ENCODE data around the gene C11orf86. TPM values are rescaled to one million over a fixed set of nuclear protein-coding genes. Genes with fewer than 3 reads are reported as not detected.
A peak's percentile ranks its signal among the peaks of the same experiment; 100 is the strongest.

The C11orf86 gene
- polyA plus RNA-seq, 3 donors from 2014 or later: not detected

DNA sequence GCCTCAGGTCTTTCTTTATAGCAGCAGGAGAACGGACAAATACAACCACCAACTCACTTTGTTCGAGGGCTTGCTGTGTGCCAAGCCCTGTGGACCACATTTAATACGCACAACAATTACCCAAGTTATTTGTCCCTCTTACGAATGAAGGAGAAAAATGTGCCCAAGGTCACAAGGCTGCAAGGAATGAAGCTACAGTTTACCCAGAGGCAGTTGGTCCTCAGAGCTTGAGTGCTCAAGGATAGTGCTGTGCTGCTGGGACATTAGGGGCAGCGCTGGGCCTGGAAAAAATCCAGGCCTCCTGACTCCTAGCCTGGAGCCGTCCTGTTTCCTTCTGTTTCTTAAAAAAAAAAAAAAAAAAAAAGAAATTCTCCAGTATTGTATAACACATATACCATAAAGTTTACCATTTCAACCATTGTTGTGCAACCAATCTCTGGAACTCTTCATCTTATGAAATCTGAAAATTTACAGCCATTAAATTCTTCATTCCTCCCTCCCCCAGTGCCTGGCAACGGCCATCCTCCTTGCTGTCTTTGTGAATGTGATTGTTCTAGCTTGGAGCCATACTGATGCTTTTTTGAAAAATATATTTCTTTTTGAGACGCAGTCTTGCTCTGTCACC, 1.0 kb upstream of the C11orf86 start:
- Mint-ChIP-seq H3K36me3 (no peaks in the 10 kb centered on the region), H3K27me3 (ENCODE audit: low read depth in 3 of 3) (peaks cover 6 to 9% (median 8%) of the 10 kb centered on the region in 3 donors), H3K27ac (no peak overlapping the region), H3K4me1 (no peaks in the 10 kb centered on the region), H3K9me3 (no peaks in the 10 kb centered on the region), H3K4me3 (no peak overlapping the region)
- no peak for DNase-seq

GRCh38 chr11:66975405-66976027, 412 bp downstream of the C11orf86 start:
- Mint-ChIP-seq H3K4me3 (no peak overlapping the region), H3K27me3 (ENCODE audit: low read depth in 3 of 3) (peaks cover 8 to 9% (median 8%) of the 10 kb centered on the region in 3 donors), H3K27ac (no peak overlapping the region), H3K4me1 (no peaks in the 10 kb centered on the region), H3K36me3 (no peaks in the 10 kb centered on the region), H3K9me3 (peaks cover 0 to 1% (median 0%) of the 10 kb centered on the region in 6 donors)
- DNase-seq: no peak

DNA sequence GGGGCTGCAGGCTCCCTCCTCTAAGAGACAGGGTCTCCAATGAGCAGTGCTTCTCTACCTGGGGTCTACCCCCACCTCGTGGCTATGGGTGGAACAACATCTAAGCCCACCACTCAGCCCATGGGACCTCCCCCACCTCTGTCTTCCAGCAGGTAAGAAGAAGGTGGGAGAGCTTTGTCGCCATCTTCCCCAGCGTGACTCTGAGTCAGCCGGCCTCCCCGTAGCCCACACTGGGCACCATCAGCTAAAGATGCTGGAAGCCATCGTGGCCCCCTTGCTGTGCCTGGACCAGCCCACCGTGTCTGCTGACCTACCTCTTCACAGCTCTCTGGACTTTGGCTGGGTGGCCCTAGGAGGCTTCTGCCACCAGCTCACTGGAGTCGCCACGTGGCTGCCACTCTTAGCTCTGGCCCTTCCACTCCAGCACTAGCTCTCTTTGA, 944 bp downstream of the C11orf86 start:
- DNase-seq: no peak
- Mint-ChIP-seq H3K36me3 (no peaks in the 10 kb centered on the region), H3K4me3 (no peak overlapping the region), H3K27ac (no peak overlapping the region), H3K9me3 (peaks cover 0 to 1% (median 0%) of the 10 kb centered on the region in 6 donors), H3K27me3 (ENCODE audit: low read depth in 3 of 3) (peaks cover 7 to 9% (median 8%) of the 10 kb centered on the region in 3 donors), H3K4me1 (no peaks in the 10 kb centered on the region)

GRCh38 chr11:66976925-66977324, 1.8 kb downstream of the C11orf86 start:
- H3K4me3 Mint-ChIP-seq: no peak overlapping the region
- peaks cover 0 to 1% (median 0%) of the 10 kb centered on the region in 6 donors for H3K9me3 Mint-ChIP-seq
- H3K27ac Mint-ChIP-seq: no peak overlapping the region

GRCh38 chr11:66978229-66978628, 3.1 kb downstream of the C11orf86 start:
- no peak overlapping the region for H3K27ac Mint-ChIP-seq
- H3K4me1 Mint-ChIP-seq: no peaks in the 10 kb centered on the region
- H3K9me3 Mint-ChIP-seq: peaks cover 0 to 2% (median 0%) of the 10 kb centered on the region in 6 donors
- H3K4me3 Mint-ChIP-seq: no peak overlapping the region
- H3K36me3 Mint-ChIP-seq: no peaks in the 10 kb centered on the region
- peaks cover 6 to 15% (median 7%) of the 10 kb centered on the region in 3 donors for H3K27me3 Mint-ChIP-seq (ENCODE audit: low read depth in 3 of 3)
- no peak for DNase-seq

More at GRCh38 chr11:66976925-66977324, 1.8 kb downstream of the C11orf86 start:
- H3K27me3 Mint-ChIP-seq (ENCODE audit: low read depth in 3 of 3): peaks cover 6 to 9% (median 8%) of the 10 kb centered on the region in 3 donors
- DNase-seq: no peak
- no peaks in the 10 kb centered on the region for H3K4me1 Mint-ChIP-seq
- no peaks in the 10 kb centered on the region for H3K36me3 Mint-ChIP-seq

GRCh38 chr11:66978717-66979116, 3.6 kb downstream of the C11orf86 start:
- Mint-ChIP-seq H3K27ac (no peak overlapping the region), H3K27me3 (ENCODE audit: low read depth in 3 of 3) (peaks cover 7 to 18% (median 8%) of the 10 kb centered on the region in 3 donors), H3K4me3 (no peak overlapping the region), H3K36me3 (no peaks in the 10 kb centered on the region), H3K9me3 (peaks cover 0 to 2% (median 0%) of the 10 kb centered on the region in 6 donors), H3K4me1 (no peaks in the 10 kb centered on the region)
- DNase-seq: no peak

DNA sequence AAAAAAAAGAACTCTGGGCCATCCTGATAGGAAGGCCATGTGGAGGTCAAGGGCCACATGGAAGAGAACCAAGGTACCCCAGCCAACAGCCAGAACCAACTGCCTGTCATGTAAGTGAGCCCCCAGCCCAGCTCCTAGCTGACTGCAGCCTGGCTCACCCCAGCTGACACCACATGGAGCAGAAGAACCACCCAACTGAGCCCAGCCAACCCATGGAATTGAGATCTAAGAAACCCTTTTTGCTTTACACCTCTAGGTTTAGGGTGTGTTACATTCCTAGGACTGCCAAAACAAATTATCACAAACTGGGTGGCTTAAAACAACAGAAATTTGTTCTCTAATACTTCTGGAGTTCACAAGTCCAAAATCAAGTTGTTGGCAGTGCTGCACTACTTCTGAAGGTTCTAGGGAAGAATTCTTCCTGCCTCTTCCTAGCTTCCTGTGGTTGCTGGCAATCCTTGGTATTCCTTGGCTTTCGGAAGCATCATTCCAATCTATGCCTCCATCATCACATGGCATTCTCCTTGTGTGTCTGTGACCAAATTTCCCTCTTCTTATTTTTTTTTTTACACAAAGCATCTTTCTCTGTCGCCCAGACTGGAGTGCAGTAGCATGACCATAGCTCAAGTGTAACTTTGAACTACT, 4.4 kb downstream of the C11orf86 start:
- Mint-ChIP-seq H3K4me3 (no peak overlapping the region), H3K9me3 (peaks cover 0 to 2% (median 0%) of the 10 kb centered on the region in 6 donors), H3K27me3 (ENCODE audit: low read depth in 3 of 3) (peaks cover 7 to 18% (median 8%) of the 10 kb centered on the region in 3 donors), H3K27ac (no peak overlapping the region), H3K4me1 (no peaks in the 10 kb centered on the region), H3K36me3 (no peaks in the 10 kb centered on the region)
- no peak for DNase-seq

- Mint-ChIP-seq H3K4me1 (no peaks in the 10 kb centered on the region), H3K27ac (no peak overlapping the region), H3K36me3 (no peaks in the 10 kb centered on the region), H3K4me3 (no peak overlapping the region), H3K27me3 (ENCODE audit: low read depth in 3 of 3) (peaks cover 3 to 14% (median 5%) of the 10 kb centered on the region in 3 donors), H3K9me3 (peaks cover 0 to 2% (median 0%) of the 10 kb centered on the region in 6 donors)
- DNase-seq: no peak
Measured at GRCh38 chr11:66981976-66982578, 7.0 kb downstream of the C11orf86 start.

GRCh38 chr11:66983275-66983924, 8.3 kb downstream of the C11orf86 start:
- no peaks in the 10 kb centered on the region for H3K36me3 Mint-ChIP-seq
- DNase-seq: no peak
- H3K9me3 Mint-ChIP-seq: peaks cover 0 to 2% (median 0%) of the 10 kb centered on the region in 6 donors
- no peak overlapping the region for H3K27ac Mint-ChIP-seq
- H3K4me1 Mint-ChIP-seq: peaks cover 7% of the 10 kb centered on the region in 2 donors
- H3K27me3 Mint-ChIP-seq (ENCODE audit: low read depth in 3 of 3): peaks cover 4 to 11% (median 5%) of the 10 kb centered on the region in 3 donors
- no peak overlapping the region for H3K4me3 Mint-ChIP-seq

- H3K27me3 Mint-ChIP-seq (ENCODE audit: low read depth in 3 of 3): peaks cover 5 to 9% (median 9%) of the 10 kb centered on the region in 3 donors
- H3K4me1 Mint-ChIP-seq: peaks cover 7% of the 10 kb centered on the region in 2 donors
- no peak overlapping the region for H3K4me3 Mint-ChIP-seq
- peak overlapping the region in 1 of 6 donors; percentile 30 for H3K27ac Mint-ChIP-seq
- H3K36me3 Mint-ChIP-seq: no peaks in the 10 kb centered on the region
- H3K9me3 Mint-ChIP-seq: peaks cover 0 to 2% (median 0%) of the 10 kb centered on the region in 6 donors
- DNase-seq: no peak
Measured at GRCh38 chr11:66985508-66986177, 10.5 kb downstream of the C11orf86 start.

GRCh38 chr11:66986178-66986545, 11.1 kb downstream of the C11orf86 start:
- H3K4me1 Mint-ChIP-seq: peaks cover 7% of the 10 kb centered on the region in 2 donors
- no peak for DNase-seq
- H3K27me3 Mint-ChIP-seq (ENCODE audit: low read depth in 3 of 3): peaks cover 5 to 9% (median 9%) of the 10 kb centered on the region in 3 donors
- H3K27ac Mint-ChIP-seq: peak overlapping the region in 1 of 6 donors; percentile 84
- no peaks in the 10 kb centered on the region for H3K36me3 Mint-ChIP-seq
- peaks cover 0 to 2% (median 0%) of the 10 kb centered on the region in 6 donors for H3K9me3 Mint-ChIP-seq
- no peak overlapping the region for H3K4me3 Mint-ChIP-seq

GRCh38 chr11:66987158-66987620, 12.1 kb downstream of the C11orf86 start:
- H3K9me3 Mint-ChIP-seq: peaks cover 0 to 2% (median 0%) of the 10 kb centered on the region in 6 donors
- peaks cover 8 to 9% (median 9%) of the 10 kb centered on the region in 3 donors for H3K27me3 Mint-ChIP-seq (ENCODE audit: low read depth in 3 of 3)
- no peak for DNase-seq
- H3K27ac Mint-ChIP-seq: no peak overlapping the region
- no peaks in the 10 kb centered on the region for H3K36me3 Mint-ChIP-seq
- H3K4me3 Mint-ChIP-seq: no peak overlapping the region
- H3K4me1 Mint-ChIP-seq: peaks cover 7% of the 10 kb centered on the region in 2 donors
